Suppressor macrophage treated with lipopolysaccharide for 1 hour (primary cell): Measurements from ENCODE around the gene MCF2L.

Experiments
- DNase-seq, 3 donors: peaks; one replicate each; pipeline ENCODE4 v3.0.0-alpha.2; 2020 to 2022

The MCF2L gene

GRCh38 chr13:113141601-113141970 is 172.6 kb downstream of the MCF2L start:
- DNase-seq, result no peak

- no peak for DNase-seq
Observed at GRCh38 chr13:113142876-113143275, 173.9 kb downstream of the MCF2L start.

GRCh38 chr13:113143466-113144254 is 174.6 kb downstream of the MCF2L start:
- DNase-seq, result no peak

- DNase-seq, result no peak
Observed at GRCh38 chr13:113144255-113144629, 175.2 kb downstream of the MCF2L start.

- DNase-seq, result peak in 1 of 3 donors; percentile 31
Observed at GRCh38 chr13:113145496-113145895, 176.5 kb downstream of the MCF2L start.

GRCh38 chr13:113145911-113146598 is 177.0 kb downstream of the MCF2L start:
- DNase-seq, result no peak

GRCh38 chr13:113146750-113147149 is 177.7 kb downstream of the MCF2L start:
- no peak for DNase-seq

GRCh38 chr13:113147206-113147605 is 178.2 kb downstream of the MCF2L start:
- no peak for DNase-seq

GRCh38 chr13:113148407-113148806 is 179.4 kb downstream of the MCF2L start:
- DNase-seq, result no peak

GRCh38 chr13:113148940-113149503 is 180.0 kb downstream of the MCF2L start:
- no peak for DNase-seq
